DOHH2 (cell line): ENCODE results near the gene B4GALNT3.

ENCODE experiments used
- CTCF ChIP-seq: fragments of 200-600 bp; sonication (generic); IDR thresholded peaks from one replicate; pipeline ENCODE4 v1.5.1; 2014; ENCODE audit warnings: antibody characterized with exemption, mild to moderate bottlenecking, low read depth, low read length; ENCODE audit not compliant: poor library complexity, severe bottlenecking
- EZH2phosphoT487 ChIP-seq: fragments of 200-600 bp; sonication (generic); IDR thresholded peaks from 2 replicates; pipeline ENCODE4 v1.6.1; 2017; ENCODE audit warnings: borderline replicate concordance, mild to moderate bottlenecking, antibody characterized with exemption, low read length, moderate library complexity, mixed read lengths

DNA sequence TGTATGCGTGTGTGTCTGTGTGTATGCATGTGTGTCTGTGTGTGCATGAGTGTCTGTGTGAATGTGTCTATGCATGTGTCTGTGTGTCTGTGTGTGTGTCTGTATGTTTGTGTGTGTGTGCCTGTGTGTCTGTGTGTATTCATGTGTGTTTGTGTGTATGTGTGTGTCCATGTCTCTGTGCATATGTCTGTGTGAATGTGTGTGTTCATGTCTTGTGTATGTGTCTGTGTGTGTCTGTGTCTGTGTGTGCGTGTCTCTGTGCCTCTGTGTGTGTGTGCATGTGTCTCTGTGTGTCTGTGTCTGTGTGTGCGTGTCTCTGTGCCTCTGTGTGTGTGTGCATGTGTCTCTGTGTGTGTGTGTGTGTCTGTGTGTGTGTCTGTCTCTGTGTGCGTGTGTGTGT is 121.1 kb downstream of the B4GALNT3 start:
- no peak for TF ChIP-seq CTCF
- TF ChIP-seq EZH2phosphoT487, result no peak
